Kidney epithelial cell (primary cell): ENCODE measurements around the gene FAM124A. TPM values are rescaled to one million over a fixed set of nuclear protein-coding genes. Genes with fewer than 3 reads are reported as not detected.

Experiments used
- DNase-seq: peaks from one replicate; pipeline ENCODE4 v3.0.0-alpha.2; 2010; ENCODE audit warnings: low read depth
- H3K27me3 ChIP-seq: 2 replicates; pipeline ENCODE4 v1.6.0; 2011; ENCODE audit warnings: low read length; ENCODE audit not compliant: control insufficient read depth, insufficient read depth
- H3K36me3 ChIP-seq: 2 replicates; pipeline ENCODE4 v1.5.1; 2011; ENCODE audit warnings: low read length; ENCODE audit not compliant: control insufficient read depth, insufficient read depth
- H3K4me3 ChIP-seq: 2 replicates; pipeline ENCODE4 v1.5.1; 2011; ENCODE audit warnings: low read depth, mild to moderate bottlenecking, control low read depth, low read length
- total RNA-seq: library from RNA; depleted of rRNA; stranded (reverse); fragments of >200 nt; gene quantifications from 2 replicates; pipeline ENCODE4 v1.2.3, GENCODE V29; 2015
- TF ChIP-seq, protein P1 (sequence below): IDR thresholded peaks from 2 replicates; pipeline ENCODE4 v1.5.1; 2011; ENCODE audit warnings: mild to moderate bottlenecking, moderate library complexity, low read length, control low read depth, inconsistent platforms; ENCODE audit not compliant: insufficient read depth, poor library complexity, severe bottlenecking

Gene FAM124A
- total RNA-seq, 1 donor from 2014 or later: 1.2 TPM

DNA sequence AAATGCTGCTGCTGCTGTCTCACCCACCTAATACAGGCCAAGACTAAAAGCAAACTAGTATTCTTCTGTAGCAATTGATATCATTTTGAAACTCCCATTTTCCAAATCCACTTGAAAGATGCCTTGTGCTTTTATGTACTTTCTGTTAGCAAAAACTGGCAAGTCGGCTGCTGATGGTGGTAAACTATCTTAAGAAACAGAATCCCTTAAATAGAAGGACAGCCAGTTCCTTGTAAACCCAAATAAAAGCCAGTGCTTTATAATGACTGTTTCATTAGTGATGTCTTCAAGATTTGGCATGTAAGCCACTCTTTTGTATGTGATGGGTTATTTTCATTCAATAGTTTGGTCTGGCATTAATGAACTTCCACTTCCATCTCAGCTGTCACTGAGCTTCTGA lies 5.2 kb downstream of the FAM124A start:
- H3K27me3 ChIP-seq: peaks cover 7% of the 10 kb centered on the region
- no peaks in the 10 kb centered on the region for H3K36me3 ChIP-seq
- H3K4me3 ChIP-seq: no peak overlapping the region
- TF ChIP-seq, protein P1, sequence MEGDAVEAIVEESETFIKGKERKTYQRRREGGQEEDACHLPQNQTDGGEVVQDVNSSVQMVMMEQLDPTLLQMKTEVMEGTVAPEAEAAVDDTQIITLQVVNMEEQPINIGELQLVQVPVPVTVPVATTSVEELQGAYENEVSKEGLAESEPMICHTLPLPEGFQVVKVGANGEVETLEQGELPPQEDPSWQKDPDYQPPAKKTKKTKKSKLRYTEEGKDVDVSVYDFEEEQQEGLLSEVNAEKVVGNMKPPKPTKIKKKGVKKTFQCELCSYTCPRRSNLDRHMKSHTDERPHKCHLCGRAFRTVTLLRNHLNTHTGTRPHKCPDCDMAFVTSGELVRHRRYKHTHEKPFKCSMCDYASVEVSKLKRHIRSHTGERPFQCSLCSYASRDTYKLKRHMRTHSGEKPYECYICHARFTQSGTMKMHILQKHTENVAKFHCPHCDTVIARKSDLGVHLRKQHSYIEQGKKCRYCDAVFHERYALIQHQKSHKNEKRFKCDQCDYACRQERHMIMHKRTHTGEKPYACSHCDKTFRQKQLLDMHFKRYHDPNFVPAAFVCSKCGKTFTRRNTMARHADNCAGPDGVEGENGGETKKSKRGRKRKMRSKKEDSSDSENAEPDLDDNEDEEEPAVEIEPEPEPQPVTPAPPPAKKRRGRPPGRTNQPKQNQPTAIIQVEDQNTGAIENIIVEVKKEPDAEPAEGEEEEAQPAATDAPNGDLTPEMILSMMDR: no peak
- DNase-seq: no peak

DNA sequence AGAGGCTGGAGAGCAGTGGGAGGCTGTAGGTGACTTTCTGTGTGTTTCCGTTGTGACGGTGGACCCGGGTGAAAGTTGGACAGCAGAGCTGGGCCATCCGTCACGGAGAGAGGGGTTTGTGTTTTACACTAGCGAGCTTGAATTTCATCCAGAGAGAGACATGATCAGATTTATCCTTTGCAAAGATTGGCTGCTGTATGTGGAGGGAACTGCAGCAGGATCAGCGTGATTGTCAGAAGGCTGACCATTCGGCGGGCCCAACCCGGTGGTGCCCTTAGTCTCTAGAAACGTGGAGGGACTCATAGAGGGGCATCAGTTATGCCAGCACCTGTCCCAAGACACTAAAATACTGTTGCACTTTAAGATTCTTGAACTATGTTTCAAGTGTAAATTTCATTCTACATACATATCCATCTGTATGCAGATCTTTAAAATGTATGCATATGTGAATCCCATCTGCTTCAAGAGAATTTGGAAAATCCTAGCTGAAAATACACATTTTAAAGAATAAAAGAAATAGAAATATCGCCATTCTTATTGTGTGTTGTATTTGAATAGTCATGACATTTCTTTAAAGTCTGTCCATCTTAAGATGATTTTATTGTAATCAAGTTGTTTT lies 7.0 kb downstream of the FAM124A start:
- TF ChIP-seq, protein P1: no peak
- H3K4me3 ChIP-seq: no peak overlapping the region
- no peak for DNase-seq
- no peaks in the 10 kb centered on the region for H3K36me3 ChIP-seq
- H3K27me3 ChIP-seq: no peaks in the 10 kb centered on the region

DNA sequence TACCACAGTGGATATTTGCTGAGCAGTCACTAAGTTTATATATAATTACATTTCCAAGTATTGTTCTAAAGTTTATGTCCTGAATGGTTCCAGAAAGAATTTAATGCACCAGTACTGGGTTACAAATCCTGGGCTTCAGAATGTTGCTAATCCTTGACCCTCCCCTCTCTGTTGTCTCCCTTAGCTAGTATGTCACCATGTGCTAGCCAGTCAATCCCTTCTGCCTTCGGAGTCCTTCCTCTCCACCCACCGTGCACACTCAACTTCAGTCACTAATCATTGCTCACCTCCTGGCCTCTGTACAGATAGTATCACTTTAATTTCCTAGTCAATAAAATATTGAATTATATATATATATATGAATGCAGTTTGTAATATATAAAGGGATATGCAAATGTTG lies 7.5 kb downstream of the FAM124A start:
- Histone ChIP-seq H3K36me3 (no peaks in the 10 kb centered on the region), H3K4me3 (no peak overlapping the region), H3K27me3 (no peaks in the 10 kb centered on the region)
- DNase-seq: no peak
- TF ChIP-seq, protein P1: no peak

DNA sequence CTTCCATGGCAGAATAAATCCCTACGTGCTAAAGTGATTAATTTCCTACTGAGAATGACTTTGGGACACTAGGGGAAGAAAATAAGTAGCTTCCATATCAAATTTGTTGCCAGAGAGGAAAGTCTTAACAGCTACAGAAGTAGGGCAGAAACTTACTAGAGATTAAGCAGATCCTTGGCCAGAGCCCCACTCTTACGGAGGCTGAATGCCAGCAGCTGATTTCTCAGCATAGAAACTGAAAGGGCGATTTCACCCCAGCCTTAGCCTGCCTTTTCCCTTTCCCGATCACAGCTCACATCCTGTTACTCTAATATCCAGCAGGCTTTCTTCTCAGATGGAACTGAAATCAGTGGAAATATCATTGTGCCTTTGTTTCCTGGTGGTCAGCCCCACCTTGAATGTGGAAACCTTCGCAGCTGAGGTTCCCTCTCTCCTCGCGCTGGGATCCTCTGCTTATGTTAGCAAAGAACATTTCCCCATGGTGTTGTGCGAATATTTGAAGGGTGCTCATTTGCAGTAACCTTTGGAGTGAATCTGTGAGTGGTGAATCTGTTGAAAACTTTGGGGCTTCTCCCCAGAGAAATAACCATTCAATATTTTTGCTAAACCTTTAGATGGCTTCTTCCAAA lies 8.4 kb downstream of the FAM124A start:
- no peaks in the 10 kb centered on the region for H3K27me3 ChIP-seq
- DNase-seq: no peak
- TF ChIP-seq, protein P1: no peak
- H3K36me3 ChIP-seq: no peaks in the 10 kb centered on the region
- H3K4me3 ChIP-seq: no peak overlapping the region

DNA sequence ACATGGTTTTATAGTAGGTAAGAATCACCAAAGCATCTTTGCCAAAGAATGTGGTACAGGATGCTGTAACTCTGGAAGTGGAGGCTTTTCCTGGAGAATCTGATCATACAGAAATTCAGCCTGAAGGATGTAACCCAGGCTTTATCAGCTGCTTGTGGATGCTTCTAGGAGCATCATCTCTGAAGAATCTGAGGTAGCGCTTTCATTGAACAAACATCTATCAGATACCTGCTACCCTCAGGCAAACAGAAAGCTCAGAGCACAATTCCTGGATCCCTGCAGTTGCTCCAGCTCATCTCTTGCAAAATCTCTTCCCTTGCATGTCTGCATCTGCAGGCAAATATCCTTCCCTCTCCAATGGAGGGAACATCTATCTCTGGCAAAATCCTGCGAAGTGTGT lies 9.3 kb downstream of the FAM124A start:
- Histone ChIP-seq H3K36me3 (no peaks in the 10 kb centered on the region), H3K4me3 (no peak overlapping the region), H3K27me3 (no peaks in the 10 kb centered on the region)
- no peak for DNase-seq
- TF ChIP-seq, protein P1: no peak

DNA sequence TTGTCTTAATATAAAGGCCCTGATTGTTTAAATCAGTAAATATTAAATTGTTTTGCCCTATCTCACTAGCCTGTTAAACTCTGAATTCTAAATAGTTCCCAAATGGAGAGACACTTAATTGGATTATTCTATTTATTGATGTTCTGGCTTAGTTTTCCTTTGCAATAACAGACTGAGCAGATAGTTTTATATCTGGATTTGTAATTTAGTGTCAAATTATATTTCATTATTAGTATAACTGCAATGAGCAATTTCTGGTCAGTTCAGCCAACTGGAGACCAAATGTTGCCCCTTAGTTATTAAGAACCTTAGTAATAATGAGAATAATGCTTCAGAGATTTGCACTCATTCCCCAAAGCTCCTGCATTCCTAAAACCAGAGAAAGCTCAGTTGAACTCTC lies 10.1 kb downstream of the FAM124A start:
- H3K36me3 ChIP-seq: no peaks in the 10 kb centered on the region
- DNase-seq: no peak
- H3K4me3 ChIP-seq: no peak overlapping the region
- no peaks in the 10 kb centered on the region for H3K27me3 ChIP-seq
- TF ChIP-seq, protein P1: no peak
